GM12878 (cell line): ENCODE data around the gene CNNM3. TPM values are rescaled to one million over a fixed set of nuclear protein-coding genes. Genes with fewer than 3 reads are reported as not detected.

Experiments used
- ASH2L ChIP-seq: fragments of 300-600, 200-600 bp; sonication (generic); IDR thresholded peaks from 2 replicates; pipeline ENCODE4 v1.6.1; 2017; ENCODE audit warnings: low read depth, mild to moderate bottlenecking, borderline replicate concordance
- ATF2 ChIP-seq: IDR thresholded peaks from 2 replicates; pipeline ENCODE4 v1.6.1; 2012; ENCODE audit warnings: low read length, inconsistent platforms
- BMI1 ChIP-seq: fragments of 450-650 bp; IDR thresholded peaks from 2 replicates; pipeline ENCODE4 v1.6.1; 2016; ENCODE audit warnings: mild to moderate bottlenecking, moderate library complexity, borderline replicate concordance
- CBX3 ChIP-seq: fragments of 200-600 bp; sonication (generic); IDR thresholded peaks from 2 replicates; pipeline ENCODE4 v1.6.1; 2016; ENCODE audit warnings: low read depth, borderline replicate concordance
- CBX5 ChIP-seq: sonication (generic); IDR thresholded peaks from 2 replicates; pipeline ENCODE4 v1.6.1; 2016; ENCODE audit warnings: low read depth, moderate library complexity, mild to moderate bottlenecking, inconsistent platforms
- CEBPB ChIP-seq, 2 experiments: fragments of 150-350 bp in 1 of 2; IDR thresholded peaks; 2 replicates each; pipeline ENCODE4 v1.6.1; 2012 to 2014; ENCODE audit warnings: low read depth in 2 of 2, low read length in 2 of 2, borderline replicate concordance in 1 of 2, inconsistent platforms in 1 of 2
- CHD2 ChIP-seq: IDR thresholded peaks from 2 replicates; pipeline ENCODE4 v1.6.1; 2011; ENCODE audit warnings: low read depth, low read length, improper control_type of control experiment, borderline replicate concordance
- CHD4 ChIP-seq: fragments of 200-600 bp; sonication (generic); IDR thresholded peaks from 2 replicates; pipeline ENCODE4 v1.6.1; 2016; ENCODE audit warnings: mild to moderate bottlenecking
- DPF2 ChIP-seq: fragments of 450-650 bp; IDR thresholded peaks from 2 replicates; pipeline ENCODE4 v1.6.1; 2017; ENCODE audit warnings: mild to moderate bottlenecking
- EGR1 ChIP-seq, 2 experiments: IDR thresholded peaks; 1 replicate in 1 of 2; 2 replicates in 1 of 2; pipeline ENCODE4 v1.6.1; 2011 to 2012; ENCODE audit warnings: low read depth in 2 of 2, low read length in 2 of 2, borderline replicate concordance in 1 of 2, mild to moderate bottlenecking in 1 of 2, moderate library complexity in 1 of 2
- GATAD2B ChIP-seq: fragments of 450-650 bp; conservative IDR thresholded peaks from 2 replicates; pipeline ENCODE4 v1.6.1; 2017; ENCODE audit warnings: low read depth, mild to moderate bottlenecking, moderate library complexity
- HDAC2 ChIP-seq: fragments of 200-600 bp; sonication (generic); IDR thresholded peaks from 2 replicates; pipeline ENCODE4 v1.6.1; 2017
- KLF5 ChIP-seq: fragments of 450-650 bp; IDR thresholded peaks from 2 replicates; pipeline ENCODE4 v1.6.1; 2014; ENCODE audit warnings: mild to moderate bottlenecking; ENCODE audit not compliant: partially characterized antibody
- PML ChIP-seq: IDR thresholded peaks from 2 replicates; pipeline ENCODE4 v1.6.1; 2012; ENCODE audit warnings: low read length, inconsistent platforms
- POLR2AphosphoS2 ChIP-seq: IDR thresholded peaks from 2 replicates; pipeline ENCODE4 v1.6.1; 2011; ENCODE audit warnings: low read depth, mild to moderate bottlenecking, low read length, improper control_type of control experiment, moderate library complexity
- RUNX3 ChIP-seq: IDR thresholded peaks from 2 replicates; pipeline ENCODE4 v1.6.1; 2012; ENCODE audit warnings: low read length, inconsistent platforms
- SIN3A ChIP-seq: IDR thresholded peaks from 2 replicates; pipeline ENCODE4 v1.6.1; 2012; ENCODE audit warnings: low read depth, low read length, improper control_type of control experiment
- SPI1 ChIP-seq: IDR thresholded peaks from 2 replicates; pipeline ENCODE4 v1.6.1; 2011; ENCODE audit warnings: low read depth, mild to moderate bottlenecking, low read length, moderate library complexity, borderline replicate concordance; ENCODE audit not compliant: insufficient read depth
- TAF1 ChIP-seq: IDR thresholded peaks from 2 replicates; pipeline ENCODE4 v1.6.1; 2011; ENCODE audit warnings: mild to moderate bottlenecking, low read depth, low read length, borderline replicate concordance
- TARDBP ChIP-seq: IDR thresholded peaks from 2 replicates; pipeline ENCODE4 v1.6.1; 2016; ENCODE audit warnings: borderline replicate concordance
- TCF12 ChIP-seq: IDR thresholded peaks from 2 replicates; pipeline ENCODE4 v1.6.1; 2011; ENCODE audit warnings: low read depth, mild to moderate bottlenecking, low read length
- YY1 ChIP-seq: IDR thresholded peaks from 2 replicates; pipeline ENCODE4 v1.6.1; 2011; ENCODE audit warnings: low read depth, mild to moderate bottlenecking, low read length
- polyA plus RNA-seq, 11 experiments: library from polyadenylated mRNA; depleted of rRNA in 4 of 11; unstranded in 6 of 11; stranded (reverse) in 5 of 11; fragments of >200 nt; fragmentation: Nextera tagmentation in 4 of 11; fragmentation: Illumina TruSeq in 1 of 11; extraction: Ambion mirVana in 4 of 11; extraction: Trizol in 1 of 11; gene quantifications; 1 replicate in 1 of 11; 2 replicates in 10 of 11; pipeline versions ENCODE4 v1.2.1 to v1.2.3, GENCODE V29; 2011 to 2016; ENCODE audit warnings: inconsistent platforms in 2 of 11, missing spikeins in 2 of 11, low read depth in 1 of 11
- total RNA-seq, 4 experiments: library from RNA; depleted of rRNA in 3 of 4; stranded (reverse); fragments of >200 nt in 3 of 4; fragmentation: Illumina TruSeq in 1 of 4; extraction: Trizol in 1 of 4; gene quantifications; 2 replicates each; pipeline versions ENCODE4 v1.2.1 to v1.2.3, GENCODE V29; 2013 to 2021
- TF ChIP-seq, protein P1 (sequence below): fragments of 450-650 bp; IDR thresholded peaks from 2 replicates; pipeline ENCODE4 v1.6.1; 2017; ENCODE audit warnings: mild to moderate bottlenecking, moderate library complexity
- TF ChIP-seq, protein P2 (sequence below), 3 experiments: IDR thresholded peaks in 2 of 3; conservative IDR thresholded peaks in 1 of 3; 2 replicates each; pipeline ENCODE4 v1.5.1; 2011; ENCODE audit warnings: low read depth in 3 of 3, low read length in 3 of 3, mild to moderate bottlenecking in 3 of 3, control low read depth in 2 of 3, moderate library complexity in 2 of 3, inconsistent platforms in 1 of 3, mixed read lengths in 1 of 3; ENCODE audit not compliant: control insufficient read depth in 2 of 3, insufficient read depth in 1 of 3; ENCODE audit errors: extremely low read depth in 1 of 3

Gene CNNM3
- total and polyA plus RNA-seq, 10 of the 15 experiments (the other 5 are each of a cell fraction or from before 2014, with no cell fraction given): 0.72 to 14.3 (median 4.0) TPM

DNA sequence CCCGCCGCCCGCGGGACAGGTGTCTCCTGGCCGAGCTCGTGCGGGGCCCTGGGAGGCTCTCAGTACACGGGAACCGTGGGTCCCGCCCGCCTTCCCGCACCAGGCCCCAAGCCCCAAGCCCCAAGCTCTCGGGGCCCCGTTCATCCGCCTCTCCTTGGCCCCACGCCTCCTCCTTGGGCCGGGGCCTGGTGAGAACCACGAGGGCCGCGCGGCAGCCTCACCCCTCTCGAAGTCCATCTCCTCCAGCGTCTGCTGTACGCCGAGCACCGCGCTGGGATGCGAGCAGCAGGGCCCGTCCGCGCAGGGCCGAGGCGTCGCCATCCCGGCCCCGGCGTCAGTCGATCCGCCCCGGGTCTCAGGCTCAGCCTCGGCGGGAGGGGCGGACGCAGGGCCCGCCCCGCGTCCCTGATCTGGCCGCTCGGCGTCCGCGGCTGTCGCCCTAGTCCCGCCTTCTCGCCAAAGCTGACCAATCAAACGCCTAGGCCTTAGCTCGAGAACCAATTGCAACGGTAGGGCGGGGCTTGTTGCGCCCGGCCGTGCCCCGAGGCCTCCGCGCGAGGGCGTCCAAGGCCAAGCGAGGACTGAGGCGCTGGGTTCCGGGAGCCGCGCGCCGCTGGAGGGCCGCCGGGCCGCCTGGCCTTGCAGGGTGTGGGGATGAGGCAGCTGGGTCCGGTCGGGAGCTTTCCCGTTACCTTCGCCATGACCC, 41.8 kb downstream of the CNNM3 start, which contains the start of gene ANKRD39 (continued):
- TF ChIP-seq ATF2: no peak
- TF ChIP-seq TAF1: peak; percentile 61; the same call in 1 of the 2 replicates
- no peak for TF ChIP-seq CHD4
- peak; percentile 91 for TF ChIP-seq GATAD2B
- TF ChIP-seq TCF12: 0 out of 2 replicates have a peak, but pooled peaks have one; percentile 18
- TF ChIP-seq CBX5: peak; percentile 34; the same call in 1 of the 2 replicates
- TF ChIP-seq, protein P1, sequence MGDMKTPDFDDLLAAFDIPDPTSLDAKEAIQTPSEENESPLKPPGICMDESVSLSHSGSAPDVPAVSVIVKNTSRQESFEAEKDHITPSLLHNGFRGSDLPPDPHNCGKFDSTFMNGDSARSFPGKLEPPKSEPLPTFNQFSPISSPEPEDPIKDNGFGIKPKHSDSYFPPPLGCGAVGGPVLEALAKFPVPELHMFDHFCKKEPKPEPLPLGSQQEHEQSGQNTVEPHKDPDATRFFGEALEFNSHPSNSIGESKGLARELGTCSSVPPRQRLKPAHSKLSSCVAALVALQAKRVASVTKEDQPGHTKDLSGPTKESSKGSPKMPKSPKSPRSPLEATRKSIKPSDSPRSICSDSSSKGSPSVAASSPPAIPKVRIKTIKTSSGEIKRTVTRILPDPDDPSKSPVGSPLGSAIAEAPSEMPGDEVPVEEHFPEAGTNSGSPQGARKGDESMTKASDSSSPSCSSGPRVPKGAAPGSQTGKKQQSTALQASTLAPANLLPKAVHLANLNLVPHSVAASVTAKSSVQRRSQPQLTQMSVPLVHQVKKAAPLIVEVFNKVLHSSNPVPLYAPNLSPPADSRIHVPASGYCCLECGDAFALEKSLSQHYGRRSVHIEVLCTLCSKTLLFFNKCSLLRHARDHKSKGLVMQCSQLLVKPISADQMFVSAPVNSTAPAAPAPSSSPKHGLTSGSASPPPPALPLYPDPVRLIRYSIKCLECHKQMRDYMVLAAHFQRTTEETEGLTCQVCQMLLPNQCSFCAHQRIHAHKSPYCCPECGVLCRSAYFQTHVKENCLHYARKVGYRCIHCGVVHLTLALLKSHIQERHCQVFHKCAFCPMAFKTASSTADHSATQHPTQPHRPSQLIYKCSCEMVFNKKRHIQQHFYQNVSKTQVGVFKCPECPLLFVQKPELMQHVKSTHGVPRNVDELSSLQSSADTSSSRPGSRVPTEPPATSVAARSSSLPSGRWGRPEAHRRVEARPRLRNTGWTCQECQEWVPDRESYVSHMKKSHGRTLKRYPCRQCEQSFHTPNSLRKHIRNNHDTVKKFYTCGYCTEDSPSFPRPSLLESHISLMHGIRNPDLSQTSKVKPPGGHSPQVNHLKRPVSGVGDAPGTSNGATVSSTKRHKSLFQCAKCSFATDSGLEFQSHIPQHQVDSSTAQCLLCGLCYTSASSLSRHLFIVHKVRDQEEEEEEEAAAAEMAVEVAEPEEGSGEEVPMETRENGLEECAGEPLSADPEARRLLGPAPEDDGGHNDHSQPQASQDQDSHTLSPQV: peak; percentile 86; the same call in 1 of the 2 replicates
- peak; percentile 58; the same call in 1 of the 2 replicates for TF ChIP-seq POLR2AphosphoS2
- peak; percentile 62 for TF ChIP-seq DPF2
- peak; percentile 72 to 98 for TF ChIP-seq EGR1 (IDR thresholded peaks at IDR 0.05; ENCODE audit: borderline replicate concordance in 1 of 2, low read depth in 2 of 2, low read length in 2 of 2)
- peak; percentile 49; the same call in 1 of the 2 replicates for TF ChIP-seq TARDBP
- TF ChIP-seq KLF5: peak; percentile 91
- TF ChIP-seq CHD2: peak; percentile 97
- no peak for TF ChIP-seq SPI1
- peak; percentile 83 for TF ChIP-seq YY1
- 0 out of 2 replicates have a peak, but pooled peaks have one; percentile 18 for TF ChIP-seq PML
- no peak for TF ChIP-seq ASH2L
- TF ChIP-seq CBX3: no peak
- TF ChIP-seq, protein P2, sequence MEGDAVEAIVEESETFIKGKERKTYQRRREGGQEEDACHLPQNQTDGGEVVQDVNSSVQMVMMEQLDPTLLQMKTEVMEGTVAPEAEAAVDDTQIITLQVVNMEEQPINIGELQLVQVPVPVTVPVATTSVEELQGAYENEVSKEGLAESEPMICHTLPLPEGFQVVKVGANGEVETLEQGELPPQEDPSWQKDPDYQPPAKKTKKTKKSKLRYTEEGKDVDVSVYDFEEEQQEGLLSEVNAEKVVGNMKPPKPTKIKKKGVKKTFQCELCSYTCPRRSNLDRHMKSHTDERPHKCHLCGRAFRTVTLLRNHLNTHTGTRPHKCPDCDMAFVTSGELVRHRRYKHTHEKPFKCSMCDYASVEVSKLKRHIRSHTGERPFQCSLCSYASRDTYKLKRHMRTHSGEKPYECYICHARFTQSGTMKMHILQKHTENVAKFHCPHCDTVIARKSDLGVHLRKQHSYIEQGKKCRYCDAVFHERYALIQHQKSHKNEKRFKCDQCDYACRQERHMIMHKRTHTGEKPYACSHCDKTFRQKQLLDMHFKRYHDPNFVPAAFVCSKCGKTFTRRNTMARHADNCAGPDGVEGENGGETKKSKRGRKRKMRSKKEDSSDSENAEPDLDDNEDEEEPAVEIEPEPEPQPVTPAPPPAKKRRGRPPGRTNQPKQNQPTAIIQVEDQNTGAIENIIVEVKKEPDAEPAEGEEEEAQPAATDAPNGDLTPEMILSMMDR (IDR thresholded peaks at IDR 0.05 in 2 of 3, conservative IDR thresholded peaks at IDR 0.05 in 1 of 3; ENCODE audit: control insufficient read depth in 2 of 3, extremely low read depth in 1 of 3, insufficient read depth in 1 of 3, low read depth in 3 of 3, low read length in 3 of 3): peak; percentile 83 to 99 (median 83); a peak in 5 of 6 replicates
- TF ChIP-seq SIN3A: no peak; the same call in 1 of the 2 replicates
- TF ChIP-seq HDAC2: no peak
- no peak for TF ChIP-seq CEBPB (IDR thresholded peaks at IDR 0.05; ENCODE audit: borderline replicate concordance in 1 of 2, low read depth in 2 of 2, low read length in 2 of 2)
- 0 out of 2 replicates have a peak, but pooled peaks have one; percentile 5 for TF ChIP-seq RUNX3
- no peak for TF ChIP-seq BMI1
